ENCODE data around the gene SH3PXD2B.
"Not testable (repeated sequence)": the region's sequence is repeated elsewhere in the genome, so short reads cannot be mapped to it uniquely, and the experiment has no call there.

SH3PXD2B gene

DNA sequence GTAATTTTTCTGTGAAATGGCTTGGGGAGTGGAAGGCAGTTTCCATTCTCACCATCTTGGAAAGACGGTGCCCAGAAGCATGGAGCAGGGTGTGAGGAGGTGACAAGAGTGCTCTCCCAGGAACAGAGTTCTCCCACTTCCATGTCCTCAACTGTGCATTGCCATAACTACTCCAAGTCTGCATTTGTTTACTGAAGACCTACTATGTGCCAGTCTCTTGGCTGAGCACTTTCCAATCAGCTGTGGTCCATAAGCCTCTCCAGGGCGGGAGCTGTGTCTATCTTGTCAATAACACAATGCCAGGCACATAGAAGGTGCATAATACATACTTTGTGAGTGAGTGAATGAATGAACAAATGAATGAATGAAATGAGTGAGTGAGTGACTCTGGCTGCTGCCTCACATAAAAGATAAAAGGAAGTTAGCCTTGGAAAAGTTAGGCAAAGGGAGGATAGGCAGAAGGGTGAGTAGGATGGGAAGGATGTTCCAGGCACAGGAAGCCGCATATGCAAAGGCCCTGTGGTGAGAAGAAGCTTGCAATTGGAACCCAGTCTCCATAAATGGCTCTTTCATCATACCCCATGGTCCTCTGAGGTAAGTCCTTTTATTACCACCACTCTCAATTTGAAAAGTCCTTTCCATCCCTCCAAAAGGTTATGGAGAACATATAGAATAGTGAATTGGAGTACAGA lies 31.3 kb upstream of the SH3PXD2B start:
- no peak for DNase-seq (ENCODE audit: low spot score)

GRCh38 chr5:172484664-172485063 lies 30.3 kb upstream of the SH3PXD2B start:
- no peak for DNase-seq (ENCODE audit: low spot score)

GRCh38 chr5:172482156-172483020 lies 28.1 kb upstream of the SH3PXD2B start:
- no peak for DNase-seq (ENCODE audit: low spot score)

DNA sequence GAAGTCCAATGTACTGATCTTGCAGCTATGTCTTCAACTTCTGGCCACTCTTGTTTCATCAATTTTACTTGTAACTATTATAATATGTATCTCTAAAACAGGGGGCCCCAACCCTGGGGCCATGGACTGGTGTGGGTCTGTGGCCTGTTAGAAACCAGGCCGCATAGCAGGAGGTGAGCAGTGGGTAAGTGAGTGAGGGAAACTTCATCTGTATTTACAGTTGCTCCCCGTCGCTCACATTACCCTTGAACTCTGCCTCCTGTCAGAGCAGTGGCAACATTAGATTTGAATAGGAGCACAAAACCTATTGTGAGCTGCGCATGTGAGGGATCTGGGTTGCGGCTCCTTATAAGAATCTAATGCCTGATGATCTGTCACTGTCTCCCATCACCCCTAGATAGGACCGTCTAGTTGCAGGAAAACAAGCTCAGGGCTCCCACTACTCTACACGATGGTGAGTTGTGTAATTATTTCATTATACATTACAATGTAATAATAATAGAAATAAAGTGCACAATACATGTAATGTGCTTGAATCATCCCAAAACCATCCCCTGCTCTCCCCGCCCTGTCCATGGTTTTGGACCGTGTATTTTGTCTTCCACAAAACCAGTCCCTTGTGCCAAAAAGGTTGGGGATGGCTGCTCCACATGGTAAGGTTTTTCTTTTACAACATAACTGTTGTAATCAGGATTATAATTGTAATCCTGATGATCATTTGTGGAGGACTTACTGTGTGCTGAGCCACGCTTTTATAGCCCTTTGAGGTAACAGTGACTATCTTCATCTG lies 26.9 kb upstream of the SH3PXD2B start:
- no peak for DNase-seq (ENCODE audit: low spot score)

DNA sequence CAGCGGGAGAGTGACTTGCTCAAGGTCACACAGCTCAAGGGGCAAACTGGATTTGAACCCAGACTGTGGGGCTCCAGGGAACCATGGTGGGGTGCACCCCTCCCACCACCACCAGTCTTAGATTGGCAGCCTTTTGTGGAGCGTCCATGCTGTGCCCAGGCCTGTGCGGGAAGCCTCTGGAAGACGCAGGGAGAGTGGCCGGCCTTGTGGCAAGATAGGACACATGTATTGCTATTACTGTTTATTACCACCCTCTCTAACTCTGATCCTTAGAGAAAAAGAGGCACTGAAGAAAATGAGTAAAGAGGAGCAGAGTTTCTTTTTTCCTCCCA lies 25.4 kb upstream of the SH3PXD2B start:
- DNase-seq (ENCODE audit: low spot score), result no peak

DNA sequence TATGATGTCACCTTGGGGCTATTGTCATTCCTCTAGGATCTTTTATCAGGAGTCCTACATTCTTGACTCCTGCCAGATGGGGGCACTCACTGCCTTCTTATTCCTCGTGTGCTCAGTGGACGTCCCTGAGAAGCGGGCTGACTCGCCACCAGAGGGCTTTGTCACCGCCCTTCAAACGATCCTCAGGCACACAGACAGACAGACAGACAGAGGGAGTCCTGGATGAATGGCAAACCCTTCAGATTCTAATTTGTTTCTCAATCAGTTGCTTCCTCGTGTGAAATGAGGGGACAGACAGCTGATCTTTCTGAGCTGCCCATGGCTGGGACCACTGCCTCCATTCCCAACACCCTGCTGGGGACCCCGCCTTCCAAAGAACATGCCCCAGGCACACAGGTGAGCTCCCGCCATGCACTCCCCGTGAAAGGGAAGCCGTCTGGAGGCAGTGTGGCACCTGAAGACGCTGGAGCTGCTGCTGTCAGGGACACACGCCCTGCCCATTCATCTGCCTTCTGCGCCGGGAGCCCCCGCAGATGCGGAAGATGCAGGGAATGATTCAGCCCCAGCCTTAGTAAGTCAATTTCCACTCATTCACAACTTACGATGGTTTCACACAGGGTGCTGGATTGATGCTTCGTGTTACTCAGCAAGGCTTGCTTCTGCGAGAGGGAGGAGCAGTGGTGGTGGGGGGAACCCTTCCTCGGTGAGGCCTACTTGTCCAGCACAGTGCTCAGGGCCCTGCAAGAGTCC lies 24.9 kb upstream of the SH3PXD2B start:
- DNase-seq (ENCODE audit: low spot score), result peak; percentile 94

- DNase-seq (ENCODE audit: low spot score), result not testable (repeated sequence)
Measured at GRCh38 chr5:172478695-172479033, 24.3 kb upstream of the SH3PXD2B start.

- DNase-seq (ENCODE audit: low spot score), result no peak
Measured at GRCh38 chr5:172478256-172478655, 23.9 kb upstream of the SH3PXD2B start.

GRCh38 chr5:172477466-172477865 lies 23.1 kb upstream of the SH3PXD2B start:
- DNase-seq (ENCODE audit: low spot score), result no peak

DNA sequence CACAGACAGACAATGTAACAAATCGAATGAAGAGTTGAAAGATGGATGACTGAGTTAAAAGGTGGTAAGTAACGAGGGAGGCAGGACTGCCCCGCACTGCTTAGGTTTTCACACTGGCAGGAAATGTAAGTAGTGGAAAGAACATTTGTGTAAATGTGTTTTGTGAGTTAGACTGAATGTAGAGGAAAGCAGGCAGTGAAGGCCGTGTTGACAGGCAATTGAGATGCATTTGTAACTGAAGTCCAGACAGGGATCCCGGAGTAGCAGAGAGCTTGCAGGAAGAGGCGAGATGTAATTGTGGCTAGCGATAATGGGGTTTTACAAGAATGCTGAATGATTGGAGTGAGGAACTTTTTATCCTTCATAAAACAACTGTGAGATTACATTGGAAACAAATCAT lies 20.0 kb upstream of the SH3PXD2B start:
- no peak for DNase-seq (ENCODE audit: low spot score)

DNA sequence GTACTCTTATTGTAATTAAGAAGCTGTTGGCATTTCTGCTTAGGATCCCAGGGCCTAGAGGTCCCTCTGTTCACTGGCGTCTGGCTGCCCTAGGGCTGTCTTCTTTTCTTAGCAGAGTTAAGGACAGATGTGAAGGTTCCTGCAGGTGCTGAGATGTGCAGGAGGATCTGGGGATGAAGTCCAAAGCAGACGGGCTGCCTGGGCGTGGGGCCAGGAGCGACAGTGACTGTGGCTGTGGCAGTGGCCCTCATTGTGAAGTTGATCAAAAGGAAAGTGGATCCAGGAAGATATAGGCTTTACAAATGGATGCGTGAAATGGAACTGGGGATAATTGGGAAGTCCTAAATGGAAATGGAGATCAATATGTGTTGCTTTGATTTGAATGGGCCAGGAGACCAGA lies 19.1 kb upstream of the SH3PXD2B start:
- no peak for DNase-seq (ENCODE audit: low spot score)

- DNase-seq (ENCODE audit: low spot score), result no peak
Measured at GRCh38 chr5:172469697-172470096, 15.4 kb upstream of the SH3PXD2B start.

- no peak for DNase-seq (ENCODE audit: low spot score)
Measured at GRCh38 chr5:172466062-172466461, 11.7 kb upstream of the SH3PXD2B start.

- no peak for DNase-seq (ENCODE audit: low spot score)
Measured at GRCh38 chr5:172463031-172463430, 8.7 kb upstream of the SH3PXD2B start.

DNA sequence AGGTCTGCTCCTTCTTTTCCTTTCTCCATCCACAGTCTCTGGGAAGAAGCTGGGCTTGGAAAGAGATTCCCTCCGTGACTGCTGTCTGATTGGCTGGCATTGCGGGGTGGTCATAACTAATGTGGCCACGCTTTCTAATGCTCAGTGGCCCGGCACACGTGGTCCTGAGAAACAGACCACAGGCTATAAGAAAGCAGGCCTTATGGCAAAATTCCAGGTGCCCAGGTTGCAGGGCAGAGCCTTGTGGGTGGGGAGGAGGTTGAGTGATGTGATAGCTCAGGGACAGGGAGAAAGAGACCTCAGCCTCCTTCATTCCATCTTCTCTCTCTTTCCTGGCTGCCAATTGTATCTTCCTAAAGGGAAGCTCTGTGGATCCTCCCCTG lies 5.4 kb upstream of the SH3PXD2B start:
- no peak for DNase-seq (ENCODE audit: low spot score)

DNA sequence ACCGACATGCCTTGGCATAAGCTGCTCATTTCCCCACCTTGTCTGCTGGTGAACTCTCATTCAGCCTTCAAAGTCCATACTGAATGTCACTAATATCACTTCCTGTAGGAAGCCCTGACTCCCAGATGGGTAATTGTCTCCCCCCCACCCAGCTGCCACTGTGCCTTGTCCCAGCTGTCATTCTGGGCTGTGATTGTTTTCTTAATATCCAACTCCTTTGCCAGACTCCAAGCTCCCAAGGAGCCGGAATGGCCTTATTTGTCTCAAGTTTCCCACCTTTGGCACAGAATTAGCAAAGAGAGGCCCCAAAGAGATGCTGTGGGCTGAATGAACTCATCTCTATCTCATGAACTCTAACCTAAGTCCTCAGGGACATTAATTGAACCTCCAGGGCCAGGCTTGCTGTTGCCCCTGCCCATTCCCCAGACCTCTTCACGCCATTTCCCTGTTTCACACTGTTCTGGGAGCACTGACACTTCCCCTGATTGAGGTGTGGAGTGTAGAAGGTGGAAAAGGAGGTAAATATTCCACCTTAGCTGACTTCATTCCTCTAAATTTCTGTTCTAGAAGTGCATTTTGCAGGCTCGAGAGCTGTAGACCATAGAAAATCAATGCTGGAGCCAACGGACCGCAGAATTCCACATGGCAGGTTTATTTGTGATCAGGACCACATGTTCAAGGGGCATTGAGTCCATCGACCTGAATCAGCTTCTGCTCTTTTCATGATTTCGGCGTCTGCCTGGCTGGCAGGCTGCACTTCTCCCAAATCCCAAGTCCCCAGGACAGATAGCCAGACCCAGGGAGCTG lies 4.9 kb upstream of the SH3PXD2B start:
- DNase-seq (ENCODE audit: low spot score), result no peak

DNA sequence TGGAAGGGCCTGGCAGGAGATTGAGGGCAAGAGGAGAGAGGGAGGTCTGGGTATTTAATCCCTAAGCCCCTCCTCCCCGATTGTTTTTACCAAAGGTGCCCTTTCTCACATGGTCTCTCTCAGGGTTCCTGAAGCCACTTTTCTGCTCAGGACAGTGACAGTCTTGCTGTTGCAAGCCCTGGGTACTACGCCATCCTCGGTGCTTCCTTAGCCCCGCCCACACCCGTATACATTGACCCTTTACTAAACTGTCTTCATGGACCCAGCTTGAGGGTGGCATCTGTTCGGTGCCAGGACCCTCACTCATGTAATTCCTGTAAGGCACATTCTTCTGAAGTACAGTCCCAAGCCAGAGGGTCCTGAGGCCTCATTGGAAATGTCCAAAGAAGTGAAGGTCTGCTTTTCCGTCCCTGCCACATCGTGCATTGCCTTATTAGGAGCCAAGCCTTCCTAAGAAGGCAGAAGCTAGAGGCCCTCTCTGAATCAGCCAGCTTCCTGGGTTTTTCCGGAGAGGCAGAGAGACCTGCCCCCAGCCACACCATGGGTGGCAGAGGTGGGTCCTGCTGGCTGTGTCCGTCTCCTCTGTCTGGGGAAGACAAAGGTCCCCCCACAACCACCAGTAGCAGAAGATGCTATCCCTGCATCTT lies 1.9 kb upstream of the SH3PXD2B start:
- DNase-seq (ENCODE audit: low spot score), result no peak

- peak; percentile 81 for DNase-seq (ENCODE audit: low spot score)
Measured at GRCh38 chr5:172455511-172456061, 1.3 kb upstream of the SH3PXD2B start.

- no peak for DNase-seq (ENCODE audit: low spot score)
Measured at GRCh38 chr5:172455087-172455381, 709 bp upstream of the SH3PXD2B start.

DNA sequence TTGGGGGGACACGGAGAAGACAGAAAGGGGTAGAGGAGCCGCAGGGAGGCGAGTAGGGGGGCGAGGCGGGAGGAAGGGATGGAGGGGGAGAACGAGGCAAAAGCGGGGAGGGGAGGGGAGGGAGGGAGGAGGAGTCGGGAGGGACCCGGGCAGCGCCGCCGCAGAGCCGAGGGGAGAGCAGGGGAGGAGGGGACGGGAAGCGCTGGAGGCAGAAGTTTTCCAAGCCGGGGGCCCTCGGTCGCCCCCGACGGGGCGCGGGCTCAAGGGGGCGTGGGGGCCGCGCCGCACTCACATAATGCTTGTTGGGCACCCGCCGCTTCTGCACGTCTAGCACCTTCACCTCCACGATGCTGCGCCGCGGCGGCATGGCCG lies 353 bp downstream of the SH3PXD2B start:
- peak; percentile 34 for DNase-seq (ENCODE audit: low spot score)

Data from AG08395 (cell line).